PC-9 (cell line): ENCODE results near the gene C19orf38.

ENCODE experiments used
- CTCF ChIP-seq: fragments of 200-600 bp; sonication (generic); conservative IDR thresholded peaks from 2 replicates; pipeline ENCODE4 v1.6.1; 2017; ENCODE audit warnings: mixed run types, antibody characterized with exemption, mild to moderate bottlenecking, moderate library complexity
- EZH2 ChIP-seq: fragments of 200-600 bp; sonication (generic); IDR thresholded peaks from 2 replicates; pipeline ENCODE4 v1.8.0; 2017; ENCODE audit warnings: antibody characterized with exemption, low read depth

- TF ChIP-seq EZH2 (no peak), CTCF (peak; percentile 36; the same call in 1 of the 2 replicates)
Measured at GRCh38 chr19:10820173-10820572, 28.0 kb upstream of the C19orf38 start.
